HG02763 (cell line): ENCODE measurements around the gene TMEM163.
A peak's percentile ranks its signal among the peaks of the same experiment; 100 is the strongest.

Experiments
- ATAC-seq: cut with Tn5 transposase; IDR thresholded peaks from one replicate; pipeline ENCODE4 v1.9.1; 2021; ENCODE audit warnings: mild to moderate bottlenecking, moderate library complexity; ENCODE audit not compliant: unreplicated experiment

The TMEM163 gene

DNA sequence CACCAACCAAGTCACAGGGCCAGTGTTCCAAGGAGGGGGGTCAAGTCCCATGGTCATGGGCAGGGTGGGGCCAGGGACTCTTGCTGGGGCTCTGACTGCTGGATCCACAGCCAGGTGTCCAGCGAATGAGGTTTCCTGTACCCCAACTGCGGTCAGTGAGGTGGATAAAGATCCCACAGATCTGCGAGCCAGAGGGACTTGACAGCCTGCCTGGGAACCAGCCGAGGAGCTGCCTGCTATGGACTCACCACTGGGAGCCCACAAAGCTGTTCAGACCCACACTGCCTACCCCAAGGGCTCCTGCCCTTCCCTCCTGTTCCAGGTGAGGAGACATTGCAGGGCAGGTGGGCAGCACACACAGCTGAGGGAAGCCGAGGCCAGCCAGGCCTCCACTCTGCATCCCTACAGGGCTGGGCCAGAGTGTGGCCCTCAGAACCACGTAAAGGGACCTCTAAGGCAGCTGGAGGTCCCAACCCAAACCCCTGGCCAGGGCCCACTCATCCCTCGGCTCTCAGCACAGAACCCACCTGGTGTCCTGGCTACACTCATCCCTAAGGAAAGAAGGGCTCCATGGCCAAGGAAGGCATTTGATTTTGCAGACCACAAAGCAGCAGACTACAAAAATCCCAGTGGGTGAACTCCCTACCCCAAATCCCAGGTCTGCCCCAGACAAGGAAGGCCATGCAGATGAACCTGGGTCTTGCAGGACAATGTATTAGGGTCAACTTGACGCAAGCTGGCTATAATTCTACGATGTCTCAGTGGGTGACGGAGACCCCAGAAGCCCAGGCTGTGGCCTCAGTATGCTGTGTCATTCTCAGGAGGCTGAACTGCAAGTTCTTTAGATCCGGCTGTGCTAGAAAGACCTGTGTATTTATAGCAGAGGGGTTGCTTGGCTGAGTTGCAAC is 255.8 kb downstream of the TMEM163 start:
- ATAC-seq: no peak

DNA sequence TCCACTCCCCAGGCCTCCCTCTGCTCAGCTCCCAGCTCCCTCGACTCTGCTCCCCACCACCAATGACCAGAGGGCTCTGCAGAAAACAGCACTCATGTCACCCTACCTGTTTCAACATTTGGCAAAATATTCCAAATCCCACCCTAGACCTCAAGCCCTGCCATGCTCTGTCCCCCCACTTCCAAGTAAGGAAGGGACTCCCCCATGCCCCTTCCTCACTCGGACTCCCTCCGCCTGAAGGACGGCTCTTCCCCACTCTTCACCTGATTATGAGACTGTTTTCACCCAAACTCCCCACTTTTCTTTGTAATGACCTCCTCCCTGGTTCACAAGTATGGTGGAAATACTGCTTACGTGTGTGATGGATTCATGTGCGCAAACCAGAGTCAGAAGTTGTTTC is 256.5 kb downstream of the TMEM163 start:
- no peak for ATAC-seq

DNA sequence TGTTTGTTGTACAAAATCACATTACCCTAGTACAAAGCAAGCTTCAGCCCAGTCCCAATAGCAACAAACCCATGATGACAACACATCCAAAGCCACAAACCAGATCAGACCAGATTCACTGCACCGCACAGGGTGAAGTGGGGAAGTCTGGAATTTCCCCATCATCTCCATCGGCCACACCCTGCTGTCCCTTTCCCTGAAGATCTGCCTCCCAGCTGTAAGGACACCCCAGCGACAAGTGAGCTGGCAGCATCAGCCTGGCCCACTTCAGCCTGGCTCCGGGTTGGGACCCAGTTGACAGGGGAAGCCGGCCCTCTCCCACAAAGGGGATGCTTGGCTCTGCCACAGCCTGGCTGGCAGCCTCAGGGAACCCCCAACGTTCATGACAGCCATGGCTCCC is 257.3 kb downstream of the TMEM163 start:
- ATAC-seq: no peak

DNA sequence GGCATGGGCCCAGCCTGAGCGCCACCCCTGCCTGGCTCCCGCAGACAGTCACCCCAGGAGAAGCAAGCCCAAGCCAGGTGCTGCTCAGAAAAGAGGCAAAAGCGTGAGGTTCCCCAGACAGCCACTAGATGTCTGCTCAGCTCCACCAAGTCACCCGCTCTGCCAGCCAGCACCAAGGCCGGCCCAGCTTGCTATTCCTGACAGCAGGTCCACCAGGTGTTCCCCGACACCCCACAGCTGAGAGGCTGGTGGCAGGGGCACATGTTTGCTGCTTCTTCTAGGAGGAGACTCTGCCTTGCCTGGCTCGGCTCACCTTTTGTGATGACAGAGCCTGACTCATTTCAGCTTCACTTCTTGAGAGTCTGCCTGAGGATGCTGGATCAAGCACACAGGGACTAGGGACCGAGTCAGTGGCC is 258.2 kb downstream of the TMEM163 start:
- ATAC-seq: peak; percentile 75

DNA sequence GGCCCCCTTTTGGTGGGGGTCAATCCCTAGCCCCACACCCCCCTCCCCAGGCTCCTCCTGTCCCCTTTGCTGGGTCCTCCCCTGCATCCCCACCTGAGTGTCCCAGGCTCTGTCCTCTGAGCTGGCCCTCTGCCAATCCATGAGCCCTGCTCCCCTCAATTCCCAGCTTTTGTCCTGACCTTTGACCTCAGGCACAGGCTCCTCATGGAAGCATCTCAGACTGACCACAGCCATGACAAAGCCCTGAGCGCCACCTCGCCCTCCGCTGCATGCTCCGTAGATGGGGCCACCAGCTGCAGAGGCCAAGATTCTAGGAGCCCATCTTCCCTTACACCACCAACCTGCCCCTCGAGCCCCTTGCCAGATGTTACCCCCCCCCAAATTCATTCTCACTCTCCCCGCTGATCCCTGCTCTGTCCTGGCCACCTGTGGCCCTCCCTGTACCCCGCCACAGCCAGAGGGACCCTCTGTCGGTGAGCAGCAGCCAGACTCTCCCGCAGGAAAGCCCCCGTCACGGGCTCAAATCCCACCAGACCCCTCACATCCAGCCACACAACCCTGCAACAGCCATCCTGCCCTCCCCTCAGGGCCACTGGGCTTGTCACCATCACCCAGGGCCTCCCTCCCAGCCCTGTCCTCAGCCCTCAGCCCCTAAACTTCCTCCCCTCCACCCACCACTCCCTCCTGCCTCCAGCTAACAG is 258.9 kb downstream of the TMEM163 start:
- ATAC-seq: no peak

DNA sequence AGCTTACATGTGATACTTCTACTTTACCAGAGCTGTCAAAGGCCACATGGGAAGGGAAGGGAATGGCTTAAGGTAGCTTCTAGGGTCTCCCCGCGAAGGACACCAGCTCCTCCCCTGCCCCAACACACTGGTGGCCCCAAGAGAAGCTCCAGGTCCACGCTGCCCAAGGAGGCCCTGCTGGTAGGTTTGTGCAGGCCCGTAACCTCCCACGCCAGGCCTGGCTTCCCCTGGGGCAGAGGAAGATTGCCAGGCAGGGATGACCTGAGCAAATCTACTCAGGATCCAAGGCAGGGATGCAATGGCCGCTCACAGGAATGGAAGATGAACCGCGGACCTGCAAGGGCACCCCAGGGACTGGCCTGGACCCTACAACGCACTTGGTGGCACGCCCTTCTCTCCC is 259.9 kb downstream of the TMEM163 start:
- no peak for ATAC-seq

DNA sequence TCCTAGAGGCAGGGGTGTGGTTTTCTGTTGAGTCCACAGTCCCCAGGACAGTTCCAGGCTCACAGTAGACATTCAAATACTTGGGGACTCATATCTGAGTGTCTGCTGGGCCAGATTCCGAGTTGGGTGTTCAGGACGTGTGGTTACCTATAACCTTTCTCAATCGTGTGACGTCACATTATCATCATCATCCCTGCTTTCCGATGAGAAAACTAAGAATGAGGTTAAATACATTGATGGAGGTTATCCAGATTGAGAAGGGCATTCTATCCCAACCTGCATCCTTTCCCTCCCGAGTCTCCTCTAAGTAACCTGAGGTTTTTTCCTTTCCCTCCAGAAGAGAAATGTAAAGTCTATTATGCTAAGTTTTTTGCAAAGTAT is 260.3 kb downstream of the TMEM163 start:
- no peak for ATAC-seq

DNA sequence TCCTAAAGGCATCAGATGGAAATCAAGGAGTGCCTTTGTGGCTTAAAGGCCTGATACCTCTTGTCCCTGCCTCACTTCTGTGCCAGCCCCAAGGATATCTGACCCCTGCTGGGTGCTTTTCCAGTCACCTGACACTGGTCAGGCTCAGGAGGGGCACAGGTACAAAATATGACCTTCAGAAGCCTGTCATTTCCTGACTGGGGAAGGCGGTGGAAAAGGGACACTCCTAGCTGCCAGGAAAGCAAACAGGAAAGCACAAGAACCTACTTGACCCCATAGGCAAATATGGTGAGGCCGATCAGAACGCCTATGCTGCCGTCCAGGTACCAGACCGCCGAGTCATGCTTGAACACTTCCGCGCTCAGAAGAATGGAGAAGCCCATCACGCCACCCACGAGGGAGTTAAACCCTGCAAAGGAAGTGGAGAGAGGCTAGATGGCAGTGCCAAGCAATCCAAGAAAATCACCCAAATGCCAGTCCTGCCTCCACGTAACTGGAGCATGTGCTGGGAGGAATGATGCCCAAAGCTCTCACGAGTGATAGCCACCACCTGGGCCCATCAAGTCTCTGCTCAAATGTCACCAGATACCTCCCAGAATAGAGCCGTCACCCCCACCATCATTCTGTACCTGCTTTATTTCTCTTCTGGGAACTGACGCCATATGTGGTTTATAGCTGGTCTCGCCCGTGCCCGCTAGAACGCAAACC is 260.9 kb downstream of the TMEM163 start:
- no peak for ATAC-seq

DNA sequence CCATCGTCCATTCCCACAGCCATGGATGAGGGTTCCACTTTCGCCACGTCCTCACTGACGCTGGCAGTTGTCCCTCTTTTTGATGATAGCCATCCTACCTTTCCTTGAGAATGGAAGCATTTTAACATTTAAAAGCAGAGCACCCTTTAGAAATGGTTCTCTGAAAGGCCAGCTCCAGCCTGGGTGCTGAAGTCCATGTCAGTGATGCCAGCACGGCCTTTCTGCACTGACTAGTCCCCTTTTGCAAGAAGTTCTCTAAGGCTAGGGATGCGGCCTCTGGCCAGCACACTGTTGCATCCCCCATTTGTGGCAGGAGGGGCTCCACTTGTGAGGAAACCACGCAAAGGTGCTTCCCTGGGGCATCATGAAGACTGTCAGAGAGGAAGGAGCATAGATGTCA is 261.4 kb downstream of the TMEM163 start:
- ATAC-seq: no peak

DNA sequence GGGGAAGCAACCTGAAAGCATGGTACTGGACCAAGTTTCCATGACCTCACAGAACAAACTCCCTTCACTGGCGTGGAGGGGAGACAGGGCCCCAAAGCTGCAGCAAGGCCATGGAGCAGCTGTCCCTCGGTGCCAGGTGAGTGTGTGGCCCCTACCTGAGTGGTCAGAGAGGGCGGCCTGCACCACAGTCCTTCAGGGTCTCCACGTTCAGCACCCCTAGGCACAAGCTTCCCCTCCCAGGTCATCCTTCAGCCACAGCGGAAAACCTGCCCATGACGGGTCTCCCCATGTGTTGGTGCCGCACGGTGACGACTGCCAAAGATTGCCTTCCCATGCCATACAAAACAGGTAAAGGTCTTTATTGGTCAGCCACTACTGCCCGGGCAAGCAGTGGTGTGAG is 263.4 kb downstream of the TMEM163 start:
- ATAC-seq: no peak

DNA sequence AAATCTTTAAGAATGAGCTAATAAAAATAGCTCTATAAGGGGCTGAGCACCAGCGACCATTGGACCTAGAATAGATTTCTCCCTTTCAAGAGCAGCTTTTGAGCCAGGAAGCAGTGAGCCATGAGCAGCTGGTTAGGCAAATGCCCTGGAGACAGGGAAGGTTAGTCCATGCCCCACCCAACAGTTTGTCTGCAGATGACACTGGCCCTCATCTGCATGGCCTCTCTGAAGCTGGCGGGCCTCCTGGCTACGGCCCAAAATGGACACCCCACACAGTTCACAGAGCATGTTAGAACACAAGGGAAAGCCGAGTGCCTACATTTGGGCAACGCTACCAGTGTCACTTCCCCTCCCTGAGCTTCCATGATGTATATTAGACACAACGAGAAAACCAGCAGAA is 263.9 kb downstream of the TMEM163 start:
- no peak for ATAC-seq

DNA sequence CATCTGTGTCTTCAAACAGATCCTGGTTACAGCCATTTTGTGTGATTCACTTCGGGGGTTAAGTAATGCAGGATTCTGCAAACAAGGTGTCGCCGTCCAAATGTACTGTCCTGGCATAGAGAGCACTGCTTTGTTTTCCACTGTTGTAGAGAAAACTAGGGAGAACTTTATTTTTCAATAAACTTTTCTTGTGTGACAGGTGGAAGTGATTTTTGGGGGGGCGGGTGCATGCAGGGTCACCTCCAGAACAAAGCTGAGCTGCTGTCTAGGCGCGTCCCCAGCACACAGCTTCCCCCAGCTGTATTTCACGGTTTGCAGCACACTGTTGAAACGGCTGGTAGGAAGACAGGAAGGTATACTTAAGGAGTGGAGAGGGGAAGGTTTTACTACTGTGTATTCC is 264.4 kb downstream of the TMEM163 start:
- ATAC-seq: no peak

DNA sequence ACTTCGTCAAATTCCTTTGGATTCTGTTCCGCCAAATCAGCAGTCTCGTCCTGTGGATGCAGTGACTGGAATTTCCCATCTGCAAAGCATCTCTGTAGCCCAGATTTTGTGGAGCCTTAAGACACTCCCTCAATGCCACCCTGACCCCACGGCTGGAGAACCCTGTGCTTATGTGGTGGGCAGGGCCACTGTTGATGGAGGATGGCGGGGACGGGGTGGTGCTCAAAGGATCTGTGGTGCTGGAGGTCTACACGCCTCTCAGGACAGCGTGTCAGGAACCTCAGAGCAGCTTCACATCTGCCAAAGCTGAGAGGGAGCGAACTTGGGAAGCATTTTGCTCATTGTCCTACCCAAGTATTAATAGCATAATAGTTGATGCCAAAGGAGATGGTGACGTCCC is 264.8 kb downstream of the TMEM163 start:
- no peak for ATAC-seq

DNA sequence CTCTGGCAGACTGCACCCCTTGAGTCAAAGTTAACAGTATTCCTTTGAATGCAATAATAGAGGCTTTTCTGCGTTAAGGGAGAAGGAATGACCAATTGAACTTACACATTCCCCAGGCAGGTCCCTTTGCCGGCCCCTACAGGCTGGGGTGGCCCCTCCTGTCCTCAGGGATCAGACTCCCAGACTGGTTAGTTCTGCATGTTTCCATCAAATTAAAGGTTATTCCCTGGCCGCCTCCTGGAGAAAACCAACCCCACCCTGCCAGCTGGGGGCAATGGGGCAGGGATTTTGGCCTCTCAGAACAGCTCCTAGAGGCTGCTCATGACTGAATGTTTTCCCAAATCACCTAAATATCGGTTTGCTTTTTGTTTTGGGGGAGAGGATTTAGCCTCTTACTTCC is 265.3 kb downstream of the TMEM163 start:
- ATAC-seq: no peak

DNA sequence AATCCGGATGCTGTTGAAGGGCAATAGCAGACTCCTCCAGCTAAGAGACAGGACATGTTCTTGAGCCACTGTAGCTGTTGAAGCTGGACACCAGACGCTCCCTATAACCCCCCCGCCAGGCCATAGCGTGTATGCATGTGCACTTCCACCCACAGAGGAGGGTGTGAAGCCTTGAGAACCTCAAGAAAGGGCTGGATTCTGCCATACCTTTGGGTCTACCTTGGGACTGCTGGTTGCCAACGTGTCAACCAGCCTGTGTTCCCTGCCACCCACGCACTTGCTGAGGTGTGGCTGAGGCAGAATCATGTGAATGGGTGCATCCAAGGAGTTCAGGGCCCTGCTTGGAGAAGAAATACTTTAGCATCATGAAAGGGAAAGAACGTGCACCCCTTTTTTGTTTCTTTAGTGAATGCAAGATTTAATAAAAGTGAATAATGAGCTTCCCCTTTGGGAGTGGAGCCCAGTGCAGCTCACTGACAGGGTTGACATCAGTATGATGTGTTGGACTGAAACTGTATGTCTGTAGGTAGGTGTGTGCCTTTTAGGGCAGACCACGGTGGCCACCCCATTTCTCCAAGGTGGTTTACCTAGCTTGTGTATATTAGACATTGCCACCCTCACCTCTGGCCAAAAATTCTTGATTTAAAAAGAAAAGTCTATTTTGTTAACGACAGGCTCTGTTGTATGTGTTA is 266.6 kb downstream of the TMEM163 start:
- ATAC-seq: no peak

DNA sequence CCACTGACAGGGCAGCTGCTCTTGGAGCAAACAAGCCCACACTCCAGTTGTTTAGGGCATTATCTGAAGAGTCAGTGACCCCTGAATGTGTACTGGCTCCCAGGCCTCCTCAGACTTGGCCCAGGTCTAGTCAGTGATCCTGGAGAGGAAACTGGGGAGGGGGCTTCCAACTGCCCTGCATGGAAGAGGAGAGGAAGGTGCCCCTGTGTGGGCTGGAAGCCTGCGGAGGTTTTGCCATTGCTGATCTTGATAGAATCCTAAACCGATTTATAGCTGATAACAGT is 267.5 kb downstream of the TMEM163 start:
- no peak for ATAC-seq

DNA sequence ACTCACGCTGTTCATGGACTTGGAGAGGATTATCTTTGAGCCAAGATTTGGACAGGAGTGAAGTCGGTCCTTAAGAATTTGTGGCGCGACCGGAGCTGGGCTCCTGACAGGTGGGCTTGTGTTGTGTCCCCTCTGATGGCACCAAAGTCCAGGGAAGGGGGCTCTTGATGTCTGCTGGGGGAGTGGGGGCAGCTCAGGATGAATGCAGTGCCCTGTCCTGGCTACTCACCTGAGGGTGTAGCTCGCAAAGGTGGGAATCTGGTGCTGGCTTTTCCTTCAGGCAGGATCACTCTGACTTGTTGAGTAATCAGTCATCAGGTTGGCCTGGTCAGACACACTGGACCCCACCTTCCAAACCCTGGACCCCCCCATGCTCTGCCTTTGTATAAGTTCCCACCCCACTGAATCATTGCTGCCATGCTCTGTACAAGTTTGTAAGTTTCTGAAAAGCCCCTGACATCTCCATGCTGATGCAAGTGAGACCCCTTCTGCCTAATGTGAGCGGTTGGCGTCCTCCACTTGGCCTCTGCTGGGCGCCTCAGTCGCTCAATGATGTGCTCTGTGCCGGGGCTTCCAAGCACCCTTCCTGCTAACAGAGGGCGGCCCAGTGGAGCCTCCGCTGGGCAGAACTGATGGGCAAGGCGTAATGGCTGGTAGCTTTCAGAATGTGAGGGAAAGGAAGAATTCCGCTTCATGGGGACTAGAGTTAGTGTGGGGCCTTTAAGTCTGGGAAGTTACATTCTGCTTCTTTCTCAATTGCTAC is 268.9 kb downstream of the TMEM163 start:
- no peak for ATAC-seq

DNA sequence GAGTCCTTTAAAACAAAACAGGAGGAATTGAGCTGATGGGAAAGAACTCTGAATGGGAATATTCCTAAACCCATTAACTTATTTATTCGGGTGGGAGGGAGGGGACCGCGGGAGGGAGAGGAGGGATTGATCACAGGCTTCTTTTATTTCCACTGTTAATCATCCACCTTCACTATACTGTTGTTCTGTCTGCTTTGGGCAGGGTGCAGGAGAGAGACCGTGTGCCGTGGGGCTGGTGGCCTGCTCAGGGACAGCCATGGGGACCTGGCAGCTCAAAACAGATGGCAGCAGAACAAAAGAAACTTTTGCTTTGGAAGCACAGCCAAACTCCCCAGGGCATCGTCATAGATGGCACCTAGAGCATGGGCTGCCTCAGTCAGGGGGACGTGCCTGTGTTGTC is 269.6 kb downstream of the TMEM163 start:
- ATAC-seq: no peak

DNA sequence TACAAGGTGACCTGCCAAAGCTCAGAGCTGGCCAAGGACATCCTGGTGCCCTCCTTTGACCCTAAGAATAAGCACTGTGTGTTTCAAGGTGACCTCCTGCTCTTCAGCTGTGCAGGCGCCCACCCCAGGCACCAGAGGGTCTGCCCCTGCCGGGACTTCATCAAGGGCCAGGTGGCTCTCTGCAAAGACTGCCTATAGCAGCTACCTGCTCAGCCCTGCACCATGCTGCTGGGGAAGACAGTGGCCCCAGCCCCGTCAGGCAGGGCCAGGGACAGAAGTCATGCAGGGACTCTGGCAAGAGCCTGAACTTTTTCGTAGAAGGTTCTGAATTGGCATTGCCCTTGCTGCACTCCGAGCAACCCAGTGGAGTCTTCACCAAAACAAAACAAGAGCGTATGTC is 270.1 kb downstream of the TMEM163 start:
- no peak for ATAC-seq

DNA sequence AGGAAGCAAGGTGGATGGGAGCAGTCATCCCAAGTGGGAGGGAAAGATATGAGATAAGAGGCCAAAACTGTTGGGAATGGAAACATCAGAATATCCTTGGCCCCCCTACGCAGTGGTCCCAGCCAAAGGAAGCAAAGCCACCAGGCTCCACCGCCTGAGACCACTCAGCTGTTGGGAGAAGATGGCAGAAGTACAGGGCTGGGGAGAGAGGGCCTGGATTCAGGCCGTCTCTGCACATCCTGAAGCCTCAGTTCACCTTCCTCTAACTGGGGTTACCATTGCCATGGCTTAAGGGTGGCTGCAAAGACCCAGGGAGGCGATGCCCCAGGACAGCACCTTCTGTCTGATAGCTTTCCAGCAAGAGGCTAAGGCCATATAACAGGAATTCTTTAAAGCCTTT is 271.1 kb downstream of the TMEM163 start:
- no peak for ATAC-seq
